Smooth muscle cell (in vitro differentiated cells): Measurements from ENCODE around the gene MFF. TPM values are rescaled to one million over a fixed set of nuclear protein-coding genes. Genes with fewer than 3 reads are reported as not detected.

Source experiments
- DNase-seq: peaks from one replicate; lab custom pipeline; 2025; ENCODE audit not compliant: unreplicated experiment; lab: John Stamatoyannopoulos, UW
- H2AFZ ChIP-seq: fragments of 200-600 bp; sonication (generic); 2 replicates; pipeline ENCODE4 v1.6.0; 2016; ENCODE audit warnings: antibody characterized with exemption, low read depth, mild to moderate bottlenecking
- H3F3A ChIP-seq: fragments of 200-600 bp; sonication (generic); 2 replicates; pipeline ENCODE4 v1.6.0; 2017; ENCODE audit warnings: antibody characterized with exemption, low read depth
- H3K27ac ChIP-seq: fragments of 200-600 bp; sonication (generic); 2 replicates; pipeline ENCODE4 v1.5.1; 2016; ENCODE audit warnings: low read depth, mild to moderate bottlenecking
- H3K27me3 ChIP-seq: fragments of 200-600 bp; sonication (generic); 2 replicates; pipeline ENCODE4 v1.6.1; 2016; ENCODE audit warnings: low read depth, mild to moderate bottlenecking
- H3K36me3 ChIP-seq: fragments of 200-600 bp; sonication (generic); 2 replicates; pipeline ENCODE4 v1.5.1; 2016; ENCODE audit warnings: low read depth
- H3K4me1 ChIP-seq: fragments of 200-600 bp; sonication (generic); 2 replicates; pipeline ENCODE4 v1.5.1; 2016; ENCODE audit warnings: low read depth
- H3K4me2 ChIP-seq: fragments of 200-600 bp; sonication (generic); 2 replicates; pipeline ENCODE4 v1.6.0; 2016; ENCODE audit warnings: mild to moderate bottlenecking
- H3K4me3 ChIP-seq: fragments of 200-600 bp; sonication (generic); 2 replicates; pipeline ENCODE4 v1.5.1; 2016; ENCODE audit warnings: mild to moderate bottlenecking
- H3K79me2 ChIP-seq: fragments of 200-600 bp; sonication (generic); 2 replicates; pipeline ENCODE4 v1.6.0; 2016; ENCODE audit warnings: low read depth, mild to moderate bottlenecking
- H3K9ac ChIP-seq: fragments of 200-600 bp; sonication (generic); 2 replicates; pipeline ENCODE4 v1.6.0; 2016; ENCODE audit warnings: low read depth
- H3K9me3 ChIP-seq: fragments of 200-600 bp; sonication (generic); replicated peaks from 2 replicates; pipeline ENCODE4 v1.5.1; 2016; ENCODE audit warnings: low read depth
- H4K20me1 ChIP-seq: fragments of 200-600 bp; sonication (generic); 2 replicates; pipeline ENCODE4 v1.6.0; 2016; ENCODE audit warnings: low read depth
- CTCF ChIP-seq: fragments of 200-600 bp; sonication (generic); IDR thresholded peaks from 2 replicates; pipeline ENCODE4 v1.5.1; 2017; ENCODE audit warnings: borderline replicate concordance, mild to moderate bottlenecking, antibody characterized with exemption; ENCODE audit not compliant: insufficient read depth, poor library complexity, severe bottlenecking
- WGBS: methylation state at CpG from one replicate; pipeline ENCODE4 v1.1.7; 2016; ENCODE audit warnings: low lambda C conversion rate; 5-methylcytosine and 5-hydroxymethylcytosine counted together
- polyA plus RNA-seq: library from polyadenylated mRNA; unstranded; fragments of >200 nt; fragmentation: Nextera tagmentation; extraction: Ambion mirVana; gene quantifications from 2 replicates; pipeline ENCODE4 v1.2.1, GENCODE V29; 2016
- total RNA-seq: library from RNA; depleted of rRNA; stranded (reverse); fragments of >200 nt; gene quantifications from 2 replicates; pipeline ENCODE4 v1.2.3, GENCODE V29; 2014

The MFF gene
- total RNA-seq (119 and 121 TPM in 2 replicates), polyA plus RNA-seq (94.6 and 106 TPM in 2 replicates)

- Histone ChIP-seq H3F3A (no peaks in the 10 kb centered on the region), H3K9me3 (no peaks in the 10 kb centered on the region), H3K4me1 (peaks cover 7% of the 10 kb centered on the region), H2AFZ (peak within 1 kb of the TSS; percentile 96), H3K9ac (peak within 1 kb of the TSS; percentile 85), H3K79me2 (peaks cover 39% of the 10 kb centered on the region), H3K4me3 (peak within 1 kb of the TSS; percentile 72), H3K36me3 (peaks cover 3% of the 10 kb centered on the region), H4K20me1 (peaks cover 12% of the 10 kb centered on the region), H3K4me2 (peak within 1 kb of the TSS; percentile 82), H3K27me3 (no peaks in the 10 kb centered on the region), H3K27ac (peak within 1 kb of the TSS; percentile 69)
- no peak for TF ChIP-seq CTCF
- 1% methylated on average over 53 of the region's 67 CpGs for WGBS
- peak; percentile 48 for DNase-seq
Measured at GRCh38 chr2:227324995-227325838, at the start of gene MFF. Gene MFF, plus strand, starts transcription at chr2:227325251. Its CDS starts 5,415 bp downstream, at chr2:227330666.

- DNase-seq = no peak
- Histone ChIP-seq H2AFZ (no peak overlapping the region), H3K9me3 (no peaks in the 10 kb centered on the region), H3K79me2 (no peaks in the 10 kb centered on the region), H3K27ac (no peak overlapping the region), H3K36me3 (no peaks in the 10 kb centered on the region), H3K4me2 (no peak overlapping the region), H3K4me1 (no peaks in the 10 kb centered on the region), H3F3A (no peaks in the 10 kb centered on the region), H3K4me3 (no peak overlapping the region), H3K9ac (no peak overlapping the region), H3K27me3 (no peaks in the 10 kb centered on the region), H4K20me1 (no peaks in the 10 kb centered on the region)
- no peak for TF ChIP-seq CTCF
Measured at GRCh38 chr2:227280895-227281294, 44.2 kb upstream of the MFF start.

GRCh38 chr2:227285741-227286236, 39.3 kb upstream of the MFF start:
- no peaks in the 10 kb centered on the region for H3K27me3 ChIP-seq
- H3F3A ChIP-seq = no peaks in the 10 kb centered on the region
- TF ChIP-seq CTCF = no peak
- DNase-seq = no peak
- H3K4me2 ChIP-seq = no peak overlapping the region
- no peaks in the 10 kb centered on the region for H4K20me1 ChIP-seq
- no peaks in the 10 kb centered on the region for H3K4me1 ChIP-seq
- 93% methylated on average over 6 of the region's 6 CpGs for WGBS
- no peaks in the 10 kb centered on the region for H3K79me2 ChIP-seq
- H3K36me3 ChIP-seq = no peaks in the 10 kb centered on the region
- no peak overlapping the region for H3K27ac ChIP-seq
- H3K9ac ChIP-seq = no peak overlapping the region
- no peaks in the 10 kb centered on the region for H3K9me3 ChIP-seq
- H3K4me3 ChIP-seq = no peak overlapping the region
- no peak overlapping the region for H2AFZ ChIP-seq
